Muscle layer of duodenum (tissue), 2 donors: ENCODE measurements around the gene C19orf73.
"Not testable (repeated sequence)": the region's sequence is repeated elsewhere in the genome, so short reads cannot be mapped to it uniquely, and the experiment has no call there.

Source experiments
- H3K27ac ChIP-seq: one replicate; pipeline ENCODE4 v1.7.0; 2013; ENCODE audit warnings: mild to moderate bottlenecking, low read length
- H3K27me3 ChIP-seq: one replicate; pipeline ENCODE4 v1.7.0; 2013; ENCODE audit warnings: low read depth, mild to moderate bottlenecking, control low read depth, low read length
- H3K36me3 ChIP-seq, 2 donors: one replicate each; pipeline ENCODE4 v1.7.0; 2013; ENCODE audit warnings: low read length in 2 of 2, control low read depth in 1 of 2, mild to moderate bottlenecking in 1 of 2; ENCODE audit not compliant: insufficient read depth in 2 of 2, control insufficient read depth in 1 of 2
- H3K4me1 ChIP-seq, 2 donors: one replicate each; pipeline ENCODE4 v1.7.0; 2013; ENCODE audit warnings: low read length in 2 of 2, mild to moderate bottlenecking in 2 of 2, control low read depth in 1 of 2, moderate library complexity in 1 of 2; ENCODE audit not compliant: insufficient read depth in 2 of 2, control insufficient read depth in 1 of 2
- H3K4me3 ChIP-seq, 2 donors: one replicate each; pipeline ENCODE4 v1.7.0; 2013; ENCODE audit warnings: low read length in 2 of 2, low read depth in 1 of 2, mild to moderate bottlenecking in 1 of 2
- H3K9me3 ChIP-seq, 2 donors: one replicate each; pipeline ENCODE4 v1.7.0; 2013; ENCODE audit warnings: low read length in 2 of 2, control low read depth in 1 of 2, mild to moderate bottlenecking in 1 of 2; ENCODE audit not compliant: control insufficient read depth in 1 of 2
- donor health status: healthy.

The C19orf73 gene

DNA sequence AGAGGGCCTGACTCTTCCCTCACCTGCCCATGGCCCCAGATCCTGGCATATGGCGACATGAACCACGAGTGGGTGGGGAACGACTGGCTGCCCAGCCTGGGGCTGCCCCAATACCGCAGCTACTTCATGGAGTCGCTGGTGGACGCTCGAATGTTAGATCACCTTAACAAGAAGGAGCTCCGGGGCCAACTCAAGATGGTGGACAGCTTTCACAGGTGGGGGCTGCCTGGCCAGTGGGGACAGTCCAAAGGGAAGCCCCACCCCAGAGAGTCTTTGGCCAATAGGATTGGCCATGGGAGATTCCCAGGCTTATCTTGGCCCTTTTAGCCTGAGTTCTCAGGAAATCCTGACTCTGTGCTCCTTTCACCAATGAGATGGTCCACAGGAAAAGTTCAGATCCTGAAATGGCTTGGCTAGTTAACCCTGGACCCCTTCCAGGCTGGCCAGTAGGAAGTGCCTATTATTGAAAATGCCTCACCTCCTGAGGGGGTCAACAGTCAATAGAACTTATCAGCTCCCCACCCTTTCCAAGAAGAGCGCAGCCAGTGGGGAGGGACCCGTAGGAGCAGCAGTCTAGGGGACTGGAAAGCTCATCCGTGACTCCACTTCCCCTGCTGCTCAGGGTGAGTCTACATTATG is 29.2 kb upstream of the C19orf73 start:
- H3K27ac ChIP-seq: no peak overlapping the region

GRCh38 chr19:49146408-49146770 is 27.4 kb upstream of the C19orf73 start:
- peaks cover 1 to 40% of the 10 kb centered on the region in 2 donors for H3K4me1 ChIP-seq
- peak overlapping the region in 1 of 2 donors; percentile 49 for H3K4me3 ChIP-seq
- not testable (repeated sequence) for H3K27ac ChIP-seq, H3K9me3 ChIP-seq, H3K27me3 ChIP-seq, H3K36me3 ChIP-seq

More for the DNA sequence above, 29.2 kb upstream of the C19orf73 start:
- Histone ChIP-seq H3K27me3 (no peaks in the 10 kb centered on the region), H3K4me1 (peaks cover 3 to 33% of the 10 kb centered on the region in 2 donors), H3K36me3 (no peaks in the 10 kb centered on the region), H3K4me3 (peak overlapping the region; percentile 39 to 78), H3K9me3 (no peaks in the 10 kb centered on the region)

GRCh38 chr19:49145573-49146407 is 26.8 kb upstream of the C19orf73 start:
- Histone ChIP-seq H3K27ac (no peak overlapping the region), H3K4me3 (peak overlapping the region in 1 of 2 donors; percentile 49), H3K27me3 (no peaks in the 10 kb centered on the region), H3K9me3 (no peaks in the 10 kb centered on the region), H3K36me3 (no peaks in the 10 kb centered on the region), H3K4me1 (peaks cover 0 to 37% of the 10 kb centered on the region in 2 donors)

DNA sequence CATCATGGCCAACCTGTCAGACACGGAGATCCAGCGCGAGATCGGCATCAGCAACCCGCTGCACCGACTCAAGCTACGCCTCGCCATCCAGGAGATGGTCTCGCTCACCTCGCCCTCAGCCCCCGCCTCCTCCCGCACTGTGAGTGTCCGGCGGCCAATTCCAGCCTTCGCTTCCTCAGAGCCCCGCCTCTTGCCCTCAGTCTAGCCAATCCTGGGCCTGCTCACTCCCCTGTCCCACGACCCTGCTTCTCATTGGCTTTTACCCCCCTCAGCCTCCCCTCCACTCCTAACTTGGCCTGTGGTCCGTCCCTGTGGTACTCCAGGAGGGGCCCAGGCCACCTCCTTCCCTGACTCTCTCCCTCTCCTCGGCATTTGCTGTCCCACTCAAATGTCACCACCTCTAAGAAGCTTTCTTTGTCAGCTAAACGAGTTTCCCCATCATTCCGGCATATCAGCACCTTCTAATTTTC is 24.0 kb upstream of the C19orf73 start:
- H3K27ac ChIP-seq: no peak overlapping the region

DNA sequence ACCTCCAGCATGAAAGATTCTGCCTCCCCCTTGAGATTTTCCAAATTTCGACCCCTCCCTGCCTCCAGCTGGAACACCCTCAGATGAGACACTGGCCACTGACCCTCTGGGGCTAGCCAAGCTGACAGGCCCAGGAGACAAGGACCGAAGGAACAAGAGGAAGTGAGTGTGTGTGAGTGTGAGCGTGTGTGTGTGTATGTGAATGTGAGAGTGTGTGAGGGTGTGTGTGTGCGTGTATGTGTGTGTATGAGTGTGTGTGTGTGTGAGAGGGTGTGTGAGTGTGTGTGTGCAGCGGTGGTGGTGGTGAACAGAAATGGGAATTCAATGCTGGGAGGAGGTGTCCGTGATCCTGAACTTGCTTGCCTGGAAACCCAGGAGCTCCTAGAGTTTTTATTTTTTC is 22.4 kb upstream of the C19orf73 start:
- Histone ChIP-seq H3K27ac (no peak overlapping the region), H3K4me1 (peaks cover 0 to 25% of the 10 kb centered on the region in 2 donors), H3K9me3 (no peaks in the 10 kb centered on the region), H3K4me3 (no peak overlapping the region), H3K36me3 (no peaks in the 10 kb centered on the region), H3K27me3 (no peaks in the 10 kb centered on the region)

More for the DNA sequence above, 24.0 kb upstream of the C19orf73 start:
- H3K4me3 ChIP-seq: peak overlapping the region; percentile 68 to 75
- no peaks in the 10 kb centered on the region for H3K27me3 ChIP-seq
- H3K9me3 ChIP-seq: no peaks in the 10 kb centered on the region
- no peaks in the 10 kb centered on the region for H3K36me3 ChIP-seq
- H3K4me1 ChIP-seq: peaks cover 0 to 26% of the 10 kb centered on the region in 2 donors

- Histone ChIP-seq H3K4me1 (peaks cover 0 to 21% of the 10 kb centered on the region in 2 donors), H3K4me3 (no peak overlapping the region), H3K27me3 (no peaks in the 10 kb centered on the region)
Observed at GRCh38 chr19:49140951-49141350, 22.0 kb upstream of the C19orf73 start.

DNA sequence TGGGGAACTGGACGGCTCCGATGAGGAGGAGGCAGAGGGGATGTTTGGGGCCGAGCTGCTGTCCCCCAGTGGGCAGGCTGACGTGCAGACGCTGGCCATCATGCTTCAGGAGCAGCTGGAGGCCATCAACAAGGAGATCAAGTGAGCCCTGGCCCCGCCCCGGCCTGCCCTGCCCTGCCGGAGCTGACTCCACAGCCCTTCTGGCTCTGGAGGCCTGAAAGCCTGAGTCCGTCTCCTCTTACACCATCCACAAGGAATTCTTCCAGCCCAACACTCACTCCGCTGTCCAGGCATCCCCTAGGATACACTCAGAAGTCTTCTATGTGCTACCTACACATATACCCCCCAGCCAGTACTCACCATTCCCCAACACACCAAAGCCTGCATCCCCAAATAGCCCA is 17.8 kb upstream of the C19orf73 start:
- H3K4me1 ChIP-seq: peaks cover 0 to 17% of the 10 kb centered on the region in 2 donors
- no peak overlapping the region for H3K4me3 ChIP-seq
- H3K36me3 ChIP-seq: no peaks in the 10 kb centered on the region
- H3K9me3 ChIP-seq: no peaks in the 10 kb centered on the region
- no peak overlapping the region for H3K27ac ChIP-seq
- no peaks in the 10 kb centered on the region for H3K27me3 ChIP-seq

More at GRCh38 chr19:49140951-49141350, 22.0 kb upstream of the C19orf73 start:
- Histone ChIP-seq H3K36me3 (no peaks in the 10 kb centered on the region), H3K27ac (no peak overlapping the region), H3K9me3 (no peaks in the 10 kb centered on the region)

DNA sequence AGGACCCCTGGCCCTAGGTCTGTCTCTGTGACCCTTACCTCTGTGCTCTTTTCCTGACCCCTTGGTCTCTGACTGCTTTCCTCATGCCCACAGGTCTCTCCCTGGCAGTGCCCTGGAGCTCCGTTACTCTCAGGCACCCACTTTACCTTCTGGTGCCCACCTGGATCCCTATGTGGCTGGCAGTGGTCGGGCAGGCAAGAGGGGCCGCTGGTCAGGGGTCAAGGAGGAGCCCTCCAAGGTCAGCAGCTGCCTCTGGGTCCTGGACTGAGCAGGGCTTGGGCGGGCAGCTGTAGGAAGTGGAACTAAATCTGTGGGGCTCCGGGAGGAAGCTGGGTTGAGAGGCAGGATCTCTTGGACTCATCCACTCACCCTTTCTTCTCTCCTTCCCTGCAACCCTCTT is 16.7 kb upstream of the C19orf73 start:
- Histone ChIP-seq H3K4me3 (no peak overlapping the region), H3K4me1 (peaks cover 0 to 17% of the 10 kb centered on the region in 2 donors)

DNA sequence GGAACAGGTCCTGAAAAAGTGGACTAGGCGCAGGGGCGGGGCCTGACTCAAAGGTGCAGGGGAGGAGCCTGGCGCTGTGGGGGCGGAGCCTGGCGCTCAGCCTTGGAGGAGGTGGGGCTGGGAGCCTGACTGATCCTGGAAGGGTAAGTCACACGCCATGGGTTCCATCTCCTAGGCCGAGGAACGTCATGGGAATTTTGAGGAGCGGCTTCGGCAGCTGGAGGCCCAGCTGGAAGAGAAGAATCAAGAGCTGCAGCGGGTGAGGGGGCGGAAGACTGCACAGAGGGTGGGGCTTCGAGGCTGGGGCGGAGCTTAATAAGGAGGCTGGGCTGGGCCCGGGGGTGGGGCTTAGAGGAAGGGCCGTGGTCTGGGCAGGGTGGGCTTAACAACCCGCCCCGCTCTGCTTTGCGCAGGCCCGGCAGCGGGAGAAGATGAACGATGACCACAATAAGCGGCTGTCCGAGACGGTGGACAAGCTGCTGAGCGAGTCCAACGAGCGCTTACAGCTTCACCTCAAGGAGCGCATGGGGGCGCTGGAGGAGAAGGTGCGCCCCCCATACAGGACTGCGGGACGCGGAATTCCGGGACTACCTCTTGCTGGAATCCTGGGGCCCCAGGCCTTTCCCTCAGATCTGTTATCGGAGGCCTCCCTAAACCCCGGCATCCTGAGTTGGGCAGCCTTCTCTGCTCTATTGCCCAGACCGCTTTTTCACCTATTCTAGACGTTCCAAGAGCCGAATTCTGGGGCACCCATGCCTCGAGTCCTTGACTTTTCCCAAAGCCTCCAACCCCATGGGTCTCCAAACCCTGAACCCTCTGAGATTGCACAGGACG is 14.9 kb upstream of the C19orf73 start:
- Histone ChIP-seq H3K27me3 (no peaks in the 10 kb centered on the region), H3K4me1 (peaks cover 1 to 17% of the 10 kb centered on the region in 2 donors), H3K4me3 (peak overlapping the region; percentile 39 to 60), H3K27ac (no peak overlapping the region), H3K9me3 (no peaks in the 10 kb centered on the region), H3K36me3 (no peaks in the 10 kb centered on the region)

More for the DNA sequence above, 16.7 kb upstream of the C19orf73 start:
- H3K27me3 ChIP-seq: no peaks in the 10 kb centered on the region
- no peaks in the 10 kb centered on the region for H3K36me3 ChIP-seq
- H3K9me3 ChIP-seq: no peaks in the 10 kb centered on the region
- H3K27ac ChIP-seq: no peak overlapping the region

- Histone ChIP-seq H3K27ac (no peak overlapping the region), H3K4me3 (peak overlapping the region; percentile 39 to 60), H3K4me1 (peaks cover 6 to 25% of the 10 kb centered on the region in 2 donors), H3K9me3 (no peaks in the 10 kb centered on the region), H3K36me3 (no peaks in the 10 kb centered on the region), H3K27me3 (no peaks in the 10 kb centered on the region)
Observed at GRCh38 chr19:49132974-49133609, 14.1 kb upstream of the C19orf73 start.
